H9 (cell line): ENCODE results near the gene MAST1. TPM values are rescaled to one million over a fixed set of nuclear protein-coding genes. Genes with fewer than 3 reads are reported as not detected.
"Not testable (repeated sequence)": the region's sequence is repeated elsewhere in the genome, so short reads cannot be mapped to it uniquely, and the experiment has no call there.

ENCODE experiments used
- DNase-seq: peaks from one replicate; pipeline ENCODE4 v3.0.0-alpha.2; 2017
- H2AFZ ChIP-seq: one replicate; pipeline ENCODE4 v1.6.1; 2013; ENCODE audit warnings: mild to moderate bottlenecking, low read length, control low read depth, moderate library complexity
- H2AK5ac ChIP-seq: 2 replicates; pipeline ENCODE4 v1.6.1; 2013; ENCODE audit warnings: low read length, control low read depth, mixed read lengths; ENCODE audit not compliant: insufficient read length
- H2BK120ac ChIP-seq: one replicate; pipeline ENCODE4 v1.6.1; 2013; ENCODE audit warnings: low read depth, mild to moderate bottlenecking, low read length, control low read depth, inconsistent platforms; ENCODE audit not compliant: poor library complexity, severe bottlenecking
- H2BK12ac ChIP-seq: 2 replicates; pipeline ENCODE4 v1.6.1; 2013; ENCODE audit warnings: low read length, control low read depth, mixed read lengths, low read depth; ENCODE audit not compliant: insufficient read length
- H2BK15ac ChIP-seq: 2 replicates; pipeline ENCODE4 v1.6.1; 2013; ENCODE audit warnings: low read depth, low read length, control low read depth
- H2BK20ac ChIP-seq: one replicate; pipeline ENCODE4 v1.6.1; 2013; ENCODE audit warnings: low read depth, mild to moderate bottlenecking, low read length, control low read depth, inconsistent platforms; ENCODE audit not compliant: poor library complexity, severe bottlenecking
- H2BK5ac ChIP-seq: 2 replicates; pipeline ENCODE4 v1.6.1; 2013; ENCODE audit warnings: low read length, control low read depth, mixed read lengths; ENCODE audit not compliant: insufficient read length
- H3K14ac ChIP-seq: 2 replicates; pipeline ENCODE4 v1.6.1; 2013; ENCODE audit warnings: low read length, control low read depth; ENCODE audit not compliant: insufficient read depth
- H3K18ac ChIP-seq: 2 replicates; pipeline ENCODE4 v1.6.1; 2013; ENCODE audit warnings: low read depth, mild to moderate bottlenecking, mixed read lengths, low read length, control low read depth; ENCODE audit not compliant: insufficient read length
- H3K23ac ChIP-seq: 2 replicates; pipeline ENCODE4 v1.6.1; 2013; ENCODE audit warnings: low read length, control low read depth, mixed read lengths, low read depth; ENCODE audit not compliant: insufficient read length
- H3K23me2 ChIP-seq: 2 replicates; pipeline ENCODE4 v1.6.1; 2013; ENCODE audit warnings: low read depth, mild to moderate bottlenecking, mixed read lengths, low read length, control low read depth; ENCODE audit not compliant: insufficient read length, poor library complexity, severe bottlenecking
- H3K27ac ChIP-seq: 2 replicates; pipeline ENCODE4 v1.5.1; 2013; ENCODE audit warnings: low read length, control low read depth, mixed read lengths, low read depth; ENCODE audit not compliant: insufficient read length
- H3K27me3 ChIP-seq: 2 replicates; pipeline ENCODE4 v1.6.1; 2013; ENCODE audit warnings: low read length, control low read depth, inconsistent platforms; ENCODE audit not compliant: insufficient read depth
- H3K4ac ChIP-seq: 2 replicates; pipeline ENCODE4 v1.6.1; 2013; ENCODE audit warnings: low read depth, mild to moderate bottlenecking, control low read depth, inconsistent platforms, low read length, moderate library complexity
- H3K4me1 ChIP-seq: 2 replicates; pipeline ENCODE4 v1.6.1; 2013; ENCODE audit warnings: low read length, control low read depth, inconsistent platforms; ENCODE audit not compliant: insufficient read depth
- H3K4me2 ChIP-seq: 2 replicates; pipeline ENCODE4 v1.6.1; 2013; ENCODE audit warnings: low read length, control low read depth, mixed read lengths; ENCODE audit not compliant: insufficient read length, insufficient read depth
- H3K56ac ChIP-seq: 2 replicates; pipeline ENCODE4 v1.6.1; 2013; ENCODE audit warnings: low read depth, mild to moderate bottlenecking, mixed read lengths, low read length, control low read depth; ENCODE audit not compliant: insufficient read length
- H3K79me1 ChIP-seq: 2 replicates; pipeline ENCODE4 v1.6.1; 2013; ENCODE audit warnings: low read depth, mild to moderate bottlenecking, moderate library complexity, low read length, control low read depth, inconsistent platforms; ENCODE audit not compliant: insufficient read depth, poor library complexity, severe bottlenecking
- H3K79me2 ChIP-seq: 2 replicates; pipeline ENCODE4 v1.6.1; 2013; ENCODE audit warnings: low read length, control low read depth, inconsistent platforms; ENCODE audit not compliant: insufficient read depth
- H3K9ac ChIP-seq: 2 replicates; pipeline ENCODE4 v1.6.1; 2013; ENCODE audit warnings: low read length, control low read depth, mixed read lengths; ENCODE audit not compliant: insufficient read length; ENCODE audit errors: extremely low read depth
- H3K9me3 ChIP-seq: one replicate; pipeline ENCODE4 v1.6.1; 2013; ENCODE audit warnings: low read depth, low read length, inconsistent platforms; ENCODE audit not compliant: control insufficient read depth
- H3T11ph ChIP-seq: one replicate; pipeline ENCODE4 v1.6.1; 2013; ENCODE audit warnings: mild to moderate bottlenecking, low read length, control low read depth, inconsistent platforms
- H4K20me1 ChIP-seq: one replicate; pipeline ENCODE4 v1.6.1; 2013; ENCODE audit not compliant: control insufficient read depth, insufficient read length, insufficient read depth
- H4K5ac ChIP-seq: 2 replicates; pipeline ENCODE4 v1.6.1; 2013; ENCODE audit warnings: low read depth, mild to moderate bottlenecking, mixed read lengths, low read length, control low read depth; ENCODE audit not compliant: insufficient read length
- H4K8ac ChIP-seq: replicated peaks from 2 replicates; pipeline ENCODE4 v1.6.1; 2013; ENCODE audit warnings: low read length, control low read depth, mixed read lengths, low read depth; ENCODE audit not compliant: insufficient read length
- H4K91ac ChIP-seq: 2 replicates; pipeline ENCODE4 v1.6.1; 2013; ENCODE audit warnings: low read depth, mild to moderate bottlenecking, moderate library complexity, mixed read lengths, low read length, control low read depth; ENCODE audit not compliant: insufficient read length
- H3K27ac Mint-ChIP-seq, 3 experiments: 2 replicates in 2 of 3; 3 replicates in 1 of 3; pipeline ENCODE4 v1.8.0; 2020 to 2021; ENCODE audit warnings: mixed read lengths in 3 of 3, mild to moderate bottlenecking in 1 of 3, moderate library complexity in 1 of 3
- H3K27me3 Mint-ChIP-seq: 2 replicates; pipeline ENCODE4 v1.8.0; 2021; ENCODE audit warnings: low read depth, mild to moderate bottlenecking, moderate library complexity, mixed read lengths
- H3K36me3 Mint-ChIP-seq, 3 experiments: 2 replicates in 2 of 3; 3 replicates in 1 of 3; pipeline ENCODE4 v1.8.0; 2020 to 2021; ENCODE audit warnings: low read depth in 3 of 3, mixed read lengths in 3 of 3; ENCODE audit not compliant: insufficient read depth in 1 of 3
- H3K4me1 Mint-ChIP-seq, 2 experiments: 2 replicates each; pipeline ENCODE4 v1.8.0; 2020; ENCODE audit warnings: mixed read lengths in 2 of 2
- H3K4me3 Mint-ChIP-seq, 2 experiments: 2 replicates in 1 of 2; 3 replicates in 1 of 2; pipeline ENCODE4 v1.8.0; 2020 to 2021; ENCODE audit warnings: mild to moderate bottlenecking in 2 of 2, mixed read lengths in 2 of 2, moderate library complexity in 1 of 2
- H3K9me3 Mint-ChIP-seq, 2 experiments: 2 replicates in 1 of 2; 3 replicates in 1 of 2; pipeline ENCODE4 v1.8.0; 2020; ENCODE audit warnings: mild to moderate bottlenecking in 2 of 2, mixed read lengths in 2 of 2, moderate library complexity in 1 of 2
- CTCF ChIP-seq: fragments of 200-600 bp; sonication (generic); conservative IDR thresholded peaks from 3 replicates; pipeline ENCODE4 v1.8.0; 2021; ENCODE audit warnings: antibody characterized with exemption, mild to moderate bottlenecking
- WGBS: extraction: QIAGEN DNeasy Blood & Tissue Kit; methylation state at CpG from one replicate; pipeline ENCODE4 v1.1.7; 2013; ENCODE audit warnings: missing lambda C conversion rate, low lambda C conversion rate, mixed read lengths; ENCODE audit not compliant: insufficient read length; ENCODE audit errors: extremely low coverage; 5-methylcytosine and 5-hydroxymethylcytosine counted together
- total RNA-seq: library from RNA; stranded (reverse); gene quantifications from 2 replicates; pipeline ENCODE4 v1.2.1, GENCODE V29; 2021

Gene MAST1
- total RNA-seq, 1 experiment from 2014 or later = 15.1 TPM

- no peak for TF ChIP-seq CTCF
- Histone ChIP-seq H3K79me1 (peaks cover 4% of the 10 kb centered on the region), H4K20me1 (no peaks in the 10 kb centered on the region), H4K8ac (no peak overlapping the region), H3T11ph (no peak overlapping the region), H3K18ac (no peak overlapping the region), H3K23ac (no peak overlapping the region), H3K27me3 (no peaks in the 10 kb centered on the region), H2AK5ac (no peak overlapping the region), H2BK12ac (no peak overlapping the region), H3K23me2 (peaks cover 28% of the 10 kb centered on the region), H2BK5ac (no peak overlapping the region), H2BK15ac (no peak overlapping the region), H3K4me1 (no peaks in the 10 kb centered on the region; the same call in 1 of the 2 replicates), H3K27ac (no peak overlapping the region), H4K91ac (no peak overlapping the region), H2AFZ (no peak overlapping the region), H4K5ac (no peak overlapping the region), H3K9ac (no peak overlapping the region), H3K9me3 (no peaks in the 10 kb centered on the region), H2BK20ac (no peak overlapping the region), H3K79me2 (no peaks in the 10 kb centered on the region), H2BK120ac (no peak overlapping the region), H3K4me2 (no peak overlapping the region), H3K14ac (no peak overlapping the region), H3K56ac (no peak overlapping the region), H3K4ac (no peak overlapping the region)
- no peak overlapping the region for H3K4me3 Mint-ChIP-seq
- peaks cover 4% of the 10 kb centered on the region for H3K27me3 Mint-ChIP-seq
- peaks cover 11 to 44% (median 35%) of the 10 kb centered on the region in 3 experiments; a peak in 6 of 7 replicates for H3K36me3 Mint-ChIP-seq
- H3K9me3 Mint-ChIP-seq = no peaks in the 10 kb centered on the region; a peak in 1 of 5 replicates
- no CpG with 5 or more reads among the region's 6 CpGs for WGBS
- peaks cover 24% of the 10 kb centered on the region in 2 experiments for H3K4me1 Mint-ChIP-seq
- DNase-seq = no peak
- H3K27ac Mint-ChIP-seq = no peak overlapping the region
These were observed 41.2 kb upstream of the MAST1 start for GRCh38 chr19:12797141-12797587.

GRCh38 chr19:12797607-12798006 lies 40.7 kb upstream of the MAST1 start:
- Mint-ChIP-seq H3K36me3 (peaks cover 11 to 44% (median 35%) of the 10 kb centered on the region in 3 experiments; a peak in 6 of 7 replicates), H3K4me1 (peaks cover 28 to 29% of the 10 kb centered on the region in 2 experiments)
- not testable (repeated sequence) for H3K9me3 ChIP-seq, H3K4me1 ChIP-seq, H3K18ac ChIP-seq, H3K9ac ChIP-seq, H2BK120ac ChIP-seq, H2BK20ac ChIP-seq, H3K56ac ChIP-seq, H3K27ac Mint-ChIP-seq, H3K4me2 ChIP-seq, H4K5ac ChIP-seq, H3T11ph ChIP-seq, H2BK12ac ChIP-seq, H3K4ac ChIP-seq, H2AFZ ChIP-seq, H3K4me3 Mint-ChIP-seq, H2BK15ac ChIP-seq, H2AK5ac ChIP-seq, H3K27me3 Mint-ChIP-seq, H4K20me1 ChIP-seq, H3K27me3 ChIP-seq, H3K79me2 ChIP-seq, H2BK5ac ChIP-seq, DNase-seq, H4K8ac ChIP-seq, H3K23ac ChIP-seq, H3K27ac ChIP-seq, H4K91ac ChIP-seq, H3K79me1 ChIP-seq, H3K9me3 Mint-ChIP-seq, H3K14ac ChIP-seq
- WGBS = no CpG with 5 or more reads among the region's 7 CpGs
- H3K23me2 ChIP-seq = peaks cover 27% of the 10 kb centered on the region
